CD4-positive, alpha-beta T cell treated with Interleukin-6 at 100 ng/mL for 8 hours (primary cell): Measurements from ENCODE around the gene MIS18A.

ENCODE experiments used
- DNase-seq: peaks from one replicate; pipeline ENCODE4 v3.0.0-alpha.2; 2020; ENCODE audit warnings: mixed read lengths, low spot score

MIS18A gene

DNA sequence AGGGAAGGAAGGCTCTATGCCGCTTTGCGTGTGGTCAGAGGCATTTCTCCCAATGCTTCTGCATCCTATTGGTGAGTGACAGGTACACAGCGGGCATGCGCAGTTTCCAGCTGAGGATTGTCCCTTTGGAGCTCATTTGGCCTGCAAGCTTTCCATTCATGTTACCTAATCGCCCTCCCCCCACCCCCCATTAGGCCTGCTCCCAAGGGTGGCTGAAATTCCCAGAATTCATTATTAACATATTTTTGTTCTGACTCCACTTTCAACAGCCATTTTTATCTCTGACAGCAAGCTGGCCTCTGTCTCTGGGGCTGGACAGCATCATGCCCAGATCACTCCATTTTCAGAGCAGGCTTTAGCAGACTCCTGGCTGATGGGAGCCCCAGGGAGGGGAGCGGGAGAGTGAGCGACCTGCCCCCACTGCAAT, 25.6 kb downstream of the MIS18A start:
- DNase-seq, result no peak

- DNase-seq, result no peak
Observed at GRCh38 chr21:32252136-32252535, 26.7 kb downstream of the MIS18A start.

GRCh38 chr21:32249511-32250280, 29.2 kb downstream of the MIS18A start:
- DNase-seq, result no peak

- no peak for DNase-seq
Observed at GRCh38 chr21:32248571-32249461, 30.0 kb downstream of the MIS18A start.

- DNase-seq, result no peak
Observed at GRCh38 chr21:32246571-32247140, 32.2 kb downstream of the MIS18A start.

GRCh38 chr21:32245971-32246370, 32.9 kb downstream of the MIS18A start:
- DNase-seq, result no peak

- no peak for DNase-seq
Observed at GRCh38 chr21:32240851-32241687, 37.8 kb downstream of the MIS18A start.

DNA sequence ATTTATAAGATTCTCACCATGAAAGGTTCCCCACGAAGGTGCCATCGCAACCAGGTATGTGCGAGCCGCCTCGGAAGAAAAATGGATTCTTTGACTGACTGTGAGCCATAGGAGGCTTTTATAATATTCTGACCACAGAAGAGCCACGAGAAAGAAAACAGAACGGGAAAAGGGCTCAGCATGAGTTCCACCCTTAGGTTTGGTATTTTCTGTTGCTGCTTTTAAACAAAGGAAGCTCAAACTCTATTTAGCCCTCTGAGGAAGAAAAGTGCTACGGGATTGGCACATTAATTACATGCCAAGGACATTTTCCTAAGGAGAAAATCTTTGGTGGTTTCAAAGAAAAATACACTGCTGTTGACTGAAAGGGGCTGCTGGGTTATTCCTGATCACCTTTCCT, 39.3 kb downstream of the MIS18A start:
- DNase-seq, result no peak

DNA sequence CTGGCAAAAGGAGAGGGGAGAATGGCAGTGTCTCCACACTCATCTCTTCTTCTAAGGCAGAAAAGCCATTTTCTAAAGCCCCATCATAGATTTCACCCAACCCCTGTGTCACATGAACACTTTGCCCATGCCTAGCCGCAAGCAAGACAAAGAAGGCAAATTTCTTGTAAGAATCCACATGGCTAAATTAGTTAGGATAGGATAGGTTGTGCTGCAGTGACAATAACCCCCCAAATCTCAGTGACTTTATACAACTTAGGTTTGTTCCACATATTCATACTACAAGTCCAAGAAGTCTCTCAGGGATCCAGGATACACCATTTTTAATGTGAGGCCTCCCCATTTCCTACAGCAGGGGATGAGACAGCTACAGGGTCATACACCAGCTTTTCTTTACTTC, 40.8 kb downstream of the MIS18A start:
- no peak for DNase-seq

GRCh38 chr21:32237021-32237420, 41.8 kb downstream of the MIS18A start:
- no peak for DNase-seq

GRCh38 chr21:32233722-32234301, 45.0 kb downstream of the MIS18A start:
- DNase-seq, result no peak

DNA sequence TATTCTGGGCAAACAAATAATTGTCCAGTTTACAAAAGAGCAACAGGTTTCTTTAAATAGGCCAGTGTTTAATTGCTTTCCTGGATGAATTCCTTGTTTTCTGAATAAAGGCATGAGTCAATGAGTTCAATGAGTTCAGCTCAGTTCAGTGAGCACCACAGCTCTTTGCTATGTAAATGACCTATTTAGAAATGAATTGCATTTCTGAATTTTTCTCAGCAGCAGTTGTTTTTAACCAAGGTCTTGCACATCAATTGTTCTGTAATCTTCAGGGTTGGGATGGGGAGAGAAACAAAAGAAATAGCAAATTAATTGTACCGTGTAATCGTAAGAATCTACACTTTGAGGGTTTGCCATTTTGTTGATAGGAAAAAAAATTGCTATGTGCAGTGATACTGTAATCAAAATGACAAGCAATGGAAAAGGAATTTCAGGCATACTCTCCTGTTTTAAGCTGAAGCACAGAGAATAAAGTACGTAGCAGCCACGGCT, 45.7 kb downstream of the MIS18A start:
- no peak for DNase-seq

- no peak for DNase-seq
Observed at GRCh38 chr21:32226444-32226843, 52.4 kb downstream of the MIS18A start.
